ENCODE data around the gene CPE. TPM values are rescaled to one million over a fixed set of nuclear protein-coding genes. Genes with fewer than 3 reads are reported as not detected.

Gene CPE
- total RNA-seq, 4 donors from 2014 or later: 25.2 to 66.2 (median 41.9) TPM

DNA sequence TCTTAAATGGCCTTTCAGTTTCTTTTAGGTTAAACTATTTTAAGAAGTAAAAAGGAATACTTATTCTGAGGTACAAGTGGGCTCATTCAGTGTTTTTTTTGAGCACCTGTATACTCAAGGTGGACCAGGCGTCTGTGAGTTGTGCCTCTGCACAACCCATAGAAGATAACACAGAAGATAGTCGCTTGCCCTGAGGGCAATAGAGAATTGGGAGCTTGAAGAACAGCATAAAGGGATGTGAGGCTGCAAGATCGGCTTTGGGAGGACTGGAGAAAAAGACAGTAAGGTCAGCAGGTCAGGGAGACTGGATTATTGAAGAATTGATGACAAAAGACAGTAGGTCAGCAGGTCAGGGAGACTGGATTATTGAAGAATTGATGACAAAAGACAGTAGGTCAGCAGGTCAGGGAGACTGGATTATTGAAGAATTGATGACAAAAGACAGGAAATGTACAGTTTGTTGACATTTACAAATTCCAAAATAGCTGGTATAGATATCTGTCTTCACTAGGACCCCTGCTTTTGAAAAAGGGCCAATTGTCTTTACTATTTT lies 3.1 kb downstream of the CPE start:
- 69 to 76% methylated on average over 3 of the region's 3 CpGs for WGBS, 2 donors
- TF ChIP-seq, protein P1, sequence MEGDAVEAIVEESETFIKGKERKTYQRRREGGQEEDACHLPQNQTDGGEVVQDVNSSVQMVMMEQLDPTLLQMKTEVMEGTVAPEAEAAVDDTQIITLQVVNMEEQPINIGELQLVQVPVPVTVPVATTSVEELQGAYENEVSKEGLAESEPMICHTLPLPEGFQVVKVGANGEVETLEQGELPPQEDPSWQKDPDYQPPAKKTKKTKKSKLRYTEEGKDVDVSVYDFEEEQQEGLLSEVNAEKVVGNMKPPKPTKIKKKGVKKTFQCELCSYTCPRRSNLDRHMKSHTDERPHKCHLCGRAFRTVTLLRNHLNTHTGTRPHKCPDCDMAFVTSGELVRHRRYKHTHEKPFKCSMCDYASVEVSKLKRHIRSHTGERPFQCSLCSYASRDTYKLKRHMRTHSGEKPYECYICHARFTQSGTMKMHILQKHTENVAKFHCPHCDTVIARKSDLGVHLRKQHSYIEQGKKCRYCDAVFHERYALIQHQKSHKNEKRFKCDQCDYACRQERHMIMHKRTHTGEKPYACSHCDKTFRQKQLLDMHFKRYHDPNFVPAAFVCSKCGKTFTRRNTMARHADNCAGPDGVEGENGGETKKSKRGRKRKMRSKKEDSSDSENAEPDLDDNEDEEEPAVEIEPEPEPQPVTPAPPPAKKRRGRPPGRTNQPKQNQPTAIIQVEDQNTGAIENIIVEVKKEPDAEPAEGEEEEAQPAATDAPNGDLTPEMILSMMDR (IDR thresholded peaks at IDR 0.05): no peak
- TF ChIP-seq POLR2A (IDR thresholded peaks at IDR 0.05): no peak

DNA sequence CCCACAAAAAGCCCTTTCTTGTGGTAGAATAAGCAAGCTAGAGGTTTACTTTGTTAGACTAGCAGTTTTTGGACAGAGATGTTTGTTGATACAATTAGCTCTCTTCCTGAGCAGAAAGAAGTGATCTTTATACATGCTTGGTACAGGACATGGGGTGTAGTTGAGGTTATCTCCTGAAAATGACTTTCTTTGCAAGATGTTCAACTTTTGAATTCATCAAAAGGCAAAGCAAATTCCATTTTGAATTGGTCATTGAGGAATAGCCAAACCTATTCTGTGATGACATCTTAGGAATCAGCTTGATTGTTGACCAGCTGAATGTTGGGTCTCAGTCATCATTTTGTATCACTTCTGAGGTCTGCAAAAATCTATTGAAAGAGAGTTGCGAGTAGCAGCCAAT lies 3.8 kb downstream of the CPE start:
- TF ChIP-seq POLR2A (IDR thresholded peaks at IDR 0.05): no peak
- TF ChIP-seq, protein P1 (IDR thresholded peaks at IDR 0.05): no peak
- WGBS, 2 donors: 88 to 96% methylated on average over 1 of the region's 1 CpG
- H3K4me3 ChIP-seq (ENCODE audit: low read depth, poor library complexity, severe bottlenecking): no peak overlapping the region
- intact Hi-C loops (cut with DNase I; ENCODE audit: low total_unique reads): no loop called here
- no peak for DNase-seq (ENCODE audit: low spot score in 2 of 2)

More for the DNA sequence above, 3.1 kb downstream of the CPE start:
- intact Hi-C loops (cut with DNase I; ENCODE audit: low total_unique reads): no loop called here
- DNase-seq (ENCODE audit: low spot score in 2 of 2): no peak
- H3K4me3 ChIP-seq (ENCODE audit: low read depth, poor library complexity, severe bottlenecking): no peak overlapping the region

DNA sequence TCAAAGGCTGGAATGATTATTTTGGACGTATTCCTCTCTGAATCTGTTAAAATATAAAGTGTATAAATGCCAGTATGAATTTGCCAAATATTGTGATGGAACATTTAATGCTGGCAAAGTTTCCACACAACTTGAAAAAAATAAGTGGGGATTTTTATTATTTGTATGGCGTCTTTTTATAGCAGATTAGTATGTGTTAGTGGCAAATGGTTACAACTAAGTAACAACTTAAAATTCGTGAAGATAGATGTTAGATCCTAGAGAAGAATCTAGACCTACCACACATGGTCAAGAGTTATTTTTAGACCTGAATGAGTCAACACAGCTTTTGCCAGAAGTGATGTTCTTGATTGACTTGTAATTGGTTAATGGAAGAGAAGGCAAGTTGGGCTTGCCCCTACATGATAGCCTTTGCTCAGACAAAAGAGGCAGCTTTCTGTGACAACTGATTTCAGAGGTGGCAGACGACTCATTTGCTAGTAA lies 4.8 kb downstream of the CPE start:
- DNase-seq (ENCODE audit: low spot score in 2 of 2): no peak
- H3K4me3 ChIP-seq (ENCODE audit: low read depth, poor library complexity, severe bottlenecking): no peak overlapping the region
- intact Hi-C loops (cut with DNase I; ENCODE audit: low total_unique reads): no loop called here
- WGBS, 2 donors: 34 to 37% methylated on average over 4 of the region's 4 CpGs
- TF ChIP-seq, protein P1 (IDR thresholded peaks at IDR 0.05): no peak
- no peak for TF ChIP-seq POLR2A (IDR thresholded peaks at IDR 0.05)

DNA sequence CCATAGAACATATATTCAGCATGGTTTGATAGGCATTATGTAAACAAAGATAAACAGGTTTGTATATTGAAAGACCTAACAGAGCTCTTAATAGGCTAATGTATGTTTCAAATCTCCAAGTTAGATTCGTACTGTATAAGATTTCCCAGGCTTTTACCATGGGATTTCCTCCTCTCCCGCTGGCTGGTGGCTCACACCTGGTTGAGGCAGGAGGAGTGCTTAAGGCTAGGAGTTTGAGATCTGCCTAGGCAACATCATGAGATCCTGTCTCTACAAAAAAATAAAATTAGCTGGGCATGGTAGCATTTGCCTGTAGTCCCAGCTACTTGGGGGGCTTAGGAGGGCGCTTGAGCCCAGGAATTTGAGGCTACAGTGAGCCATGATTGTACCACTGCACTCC lies 5.4 kb downstream of the CPE start:
- intact Hi-C loops (cut with DNase I; ENCODE audit: low total_unique reads): no loop called here
- no peak overlapping the region for H3K4me3 ChIP-seq (ENCODE audit: low read depth, poor library complexity, severe bottlenecking)
- DNase-seq (ENCODE audit: low spot score in 2 of 2): no peak
- no peak for TF ChIP-seq POLR2A (IDR thresholded peaks at IDR 0.05)
- WGBS, 2 donors: 57 to 62% methylated on average over 3 of the region's 3 CpGs

DNA sequence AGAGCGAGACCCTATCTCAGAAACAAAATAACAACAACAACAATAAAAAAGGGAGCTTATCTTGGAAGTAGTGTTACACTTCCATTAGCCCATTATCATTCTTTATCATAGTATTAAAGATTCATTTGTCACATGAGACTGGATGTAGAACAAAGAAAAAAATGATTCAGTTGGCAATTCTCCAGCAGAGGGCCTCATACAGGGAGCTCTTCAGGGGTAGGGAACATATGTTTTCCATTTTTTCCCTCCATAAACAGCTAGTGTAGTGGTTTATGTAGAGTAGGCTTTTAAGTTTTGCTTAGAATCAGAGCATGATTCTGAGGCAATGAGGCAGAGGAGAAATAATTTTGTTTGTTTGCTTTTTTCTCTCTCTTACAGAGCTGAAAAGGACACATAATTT lies 5.8 kb downstream of the CPE start:
- intact Hi-C loops (cut with DNase I; ENCODE audit: low total_unique reads): no loop called here
- DNase-seq (ENCODE audit: low spot score in 2 of 2): no peak
- WGBS, 2 donors: 94 to 100% methylated on average over 1 of the region's 1 CpG
- no peak overlapping the region for H3K4me3 ChIP-seq (ENCODE audit: low read depth, poor library complexity, severe bottlenecking)
- TF ChIP-seq, protein P1 (IDR thresholded peaks at IDR 0.05): no peak
- no peak for TF ChIP-seq POLR2A (IDR thresholded peaks at IDR 0.05)

DNA sequence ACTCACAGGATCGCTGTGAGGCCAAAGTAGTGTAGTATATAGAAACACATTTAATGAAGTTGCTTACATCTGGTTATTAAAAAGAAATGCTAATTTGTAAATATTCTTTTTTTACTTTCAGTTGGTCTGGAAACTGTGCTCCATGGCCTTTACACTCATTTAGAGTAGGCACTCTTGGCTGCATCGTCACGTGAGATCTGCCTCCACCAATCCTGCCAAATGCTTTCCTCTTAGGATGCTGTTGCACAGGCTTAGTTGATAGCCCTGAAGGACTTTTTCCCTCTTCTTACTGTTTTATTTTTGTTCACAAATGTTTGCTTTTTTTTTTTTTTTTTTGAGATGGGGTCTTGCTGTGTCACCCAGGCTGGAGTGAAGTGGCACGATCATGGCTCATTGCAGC lies 6.3 kb downstream of the CPE start:
- 85 to 95% methylated on average over 4 of the region's 4 CpGs for WGBS, 2 donors
- intact Hi-C loops (cut with DNase I; ENCODE audit: low total_unique reads): no loop called here
- H3K4me3 ChIP-seq (ENCODE audit: low read depth, poor library complexity, severe bottlenecking): no peak overlapping the region
- TF ChIP-seq POLR2A (IDR thresholded peaks at IDR 0.05): no peak
- TF ChIP-seq, protein P1 (IDR thresholded peaks at IDR 0.05): no peak
- no peak for DNase-seq (ENCODE audit: low spot score in 2 of 2)

Measured in lower leg skin (tissue), 4 donors.